Activated CD4-positive, alpha-beta T cell treated with anti-CD3 and anti-CD28 coated beads, Interleukin-2, amount 50 U/mL, for 24 hours (primary cell): ENCODE results near the gene GUCY2F.

Experiments used
- DNase-seq, 2 donors: peaks; one replicate each; pipeline ENCODE4 v3.0.0-alpha.2; 2020; ENCODE audit warnings: low read depth in 1 of 2, low spot score in 1 of 2

Gene GUCY2F

DNA sequence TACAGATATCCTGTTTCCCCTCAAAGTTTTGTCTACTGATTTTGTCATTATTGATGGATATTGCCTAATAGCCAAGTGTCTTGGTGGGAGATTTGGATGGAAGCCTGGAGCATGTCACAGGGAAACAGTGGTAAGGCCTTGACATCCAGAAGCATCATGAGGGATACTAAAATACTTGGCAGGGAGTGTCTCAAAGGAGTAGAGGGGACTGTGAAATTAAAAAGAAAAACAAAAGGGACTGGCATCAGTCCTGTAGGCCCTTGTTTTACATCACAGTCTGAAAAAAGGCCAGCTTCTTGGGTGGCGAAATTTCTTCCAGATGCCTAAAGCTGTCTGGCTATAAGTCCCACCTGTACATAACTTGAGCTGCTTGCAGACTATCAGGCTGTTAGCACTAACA is 83.8 kb downstream of the GUCY2F start:
- no peak for DNase-seq

DNA sequence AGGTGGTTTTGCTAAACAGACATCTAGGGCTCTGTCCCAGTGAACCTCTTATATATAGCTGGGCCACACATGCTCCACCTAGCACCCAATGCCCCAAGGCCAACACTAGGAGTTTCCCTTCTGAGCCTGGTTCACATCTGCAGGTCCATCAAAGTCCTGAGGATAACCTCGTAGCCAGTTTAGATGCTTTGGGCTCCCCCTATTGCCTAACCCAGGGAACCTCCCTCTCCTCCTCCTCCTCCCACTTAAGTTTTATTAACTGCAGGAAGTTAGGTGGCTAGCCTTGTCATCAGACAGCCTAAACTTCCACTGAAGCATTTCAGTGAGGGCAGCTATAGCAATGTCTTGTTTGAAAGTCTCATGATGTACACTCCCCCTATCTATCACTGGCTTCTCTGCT is 88.0 kb downstream of the GUCY2F start:
- no peak for DNase-seq

GRCh38 chrX:109392895-109393294 is 89.0 kb downstream of the GUCY2F start:
- no peak for DNase-seq

DNA sequence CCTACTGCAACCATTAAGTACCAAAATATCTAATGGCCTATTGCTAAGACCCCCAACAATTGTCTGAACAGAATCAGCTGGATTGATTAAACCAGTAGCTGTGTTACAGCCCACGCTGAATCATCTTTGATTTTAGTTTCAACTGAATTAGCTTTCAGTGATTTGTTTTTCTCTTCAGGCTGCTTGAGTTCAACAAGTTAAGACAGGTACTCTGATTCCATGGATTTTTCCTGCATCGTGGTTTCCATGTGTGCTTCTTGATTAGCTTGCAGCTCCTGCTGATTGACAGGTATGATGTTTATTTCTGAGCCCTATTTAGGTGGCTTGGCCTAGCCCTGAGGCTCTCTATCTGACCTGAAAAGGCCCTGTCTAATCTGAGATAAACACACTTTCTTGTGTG is 91.3 kb downstream of the GUCY2F start:
- no peak for DNase-seq

- no peak for DNase-seq
These were observed 92.0 kb downstream of the GUCY2F start for GRCh38 chrX:109389917-109390316.

DNA sequence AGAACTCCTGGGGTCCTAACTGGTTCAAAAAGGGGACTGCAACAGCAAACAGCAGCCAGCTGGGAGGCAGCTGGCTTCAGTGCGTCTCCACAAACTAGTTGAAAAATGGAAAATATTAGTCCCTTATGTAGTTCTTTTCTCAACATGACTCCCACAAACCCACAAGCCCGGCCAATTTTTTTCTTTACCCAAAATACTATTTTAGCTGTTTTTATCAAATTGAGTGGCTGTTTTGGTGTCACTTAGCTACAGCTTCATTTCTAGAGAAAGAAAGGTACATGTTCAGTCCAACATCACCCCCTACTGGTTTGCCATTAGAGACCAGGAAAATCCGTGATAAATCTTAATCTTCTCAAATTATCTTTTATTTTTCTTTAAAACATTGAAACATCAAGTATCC is 97.2 kb downstream of the GUCY2F start:
- DNase-seq: no peak

DNA sequence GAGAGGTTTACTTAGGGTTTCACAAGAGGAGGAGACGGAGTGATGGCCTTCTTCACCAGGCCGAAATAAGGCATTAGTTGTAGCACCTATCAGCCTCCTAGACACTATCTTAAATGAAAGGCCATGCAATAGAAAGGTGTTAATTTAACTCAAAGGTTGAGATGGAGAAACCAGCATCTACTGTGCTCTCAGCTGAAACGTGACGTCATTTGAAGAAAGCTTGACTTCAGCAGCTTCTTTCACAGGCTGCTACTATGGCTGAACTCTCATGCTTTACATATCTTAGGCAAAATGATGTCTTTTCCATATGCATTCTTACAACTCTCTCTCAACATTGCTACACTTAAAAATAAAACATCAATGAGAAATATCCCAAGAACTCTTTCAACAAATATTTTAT is 99.6 kb downstream of the GUCY2F start:
- DNase-seq: no peak

- DNase-seq: no peak
These were observed 103.6 kb downstream of the GUCY2F start for GRCh38 chrX:109378281-109378680.

DNA sequence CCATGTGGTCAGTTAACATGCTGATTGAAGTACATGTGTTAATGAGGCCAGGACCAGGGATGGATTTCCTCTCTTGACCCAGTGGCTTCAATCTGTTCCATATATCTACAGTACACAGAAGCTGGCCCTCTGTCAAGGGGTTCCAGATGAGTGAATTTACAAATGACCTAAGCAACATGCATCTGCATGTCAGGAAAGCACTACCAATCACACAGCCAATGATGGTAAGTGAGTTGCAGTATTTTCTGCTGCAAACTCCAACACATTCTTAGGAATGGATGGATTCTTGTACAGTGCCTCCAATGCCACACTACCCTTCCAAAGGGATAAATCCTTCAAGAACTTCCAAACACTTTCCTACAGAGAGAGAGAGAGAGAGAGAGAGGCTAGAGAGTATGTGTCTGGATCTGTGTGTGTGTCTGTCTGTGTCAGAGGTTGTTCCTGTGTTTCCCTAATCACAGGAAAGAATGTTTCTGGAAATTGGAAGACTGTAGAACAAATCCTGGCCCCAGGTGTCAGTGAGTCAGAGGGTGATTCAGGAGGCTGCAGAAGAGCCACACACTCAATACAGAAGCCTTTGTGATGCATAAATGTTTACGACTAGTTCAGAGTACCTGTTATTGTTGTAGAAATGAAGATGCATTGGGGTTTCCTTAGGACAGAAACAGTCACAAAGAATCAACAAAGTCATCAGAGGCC is 107.5 kb downstream of the GUCY2F start:
- no peak for DNase-seq

- no peak for DNase-seq
These were observed 108.4 kb downstream of the GUCY2F start for GRCh38 chrX:109373468-109373867.

DNA sequence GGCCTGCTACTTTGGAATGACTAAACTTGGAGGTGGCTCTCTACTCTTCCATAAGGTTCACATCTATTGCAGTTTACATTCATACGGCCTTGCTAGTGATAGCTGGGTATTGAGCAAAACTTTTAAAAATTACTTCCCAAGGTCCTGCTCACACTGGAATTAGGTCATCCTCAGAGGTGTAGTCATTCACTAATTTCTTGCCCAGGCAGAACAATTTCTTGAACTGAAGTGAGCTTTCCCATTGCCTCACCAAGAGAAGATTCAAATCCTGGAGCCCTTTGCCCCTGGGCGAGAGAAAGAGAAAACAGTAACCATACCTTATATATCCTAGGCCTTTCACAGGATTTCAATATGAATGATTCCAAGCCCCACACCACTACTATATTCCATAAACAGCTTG is 109.2 kb downstream of the GUCY2F start:
- DNase-seq: no peak

DNA sequence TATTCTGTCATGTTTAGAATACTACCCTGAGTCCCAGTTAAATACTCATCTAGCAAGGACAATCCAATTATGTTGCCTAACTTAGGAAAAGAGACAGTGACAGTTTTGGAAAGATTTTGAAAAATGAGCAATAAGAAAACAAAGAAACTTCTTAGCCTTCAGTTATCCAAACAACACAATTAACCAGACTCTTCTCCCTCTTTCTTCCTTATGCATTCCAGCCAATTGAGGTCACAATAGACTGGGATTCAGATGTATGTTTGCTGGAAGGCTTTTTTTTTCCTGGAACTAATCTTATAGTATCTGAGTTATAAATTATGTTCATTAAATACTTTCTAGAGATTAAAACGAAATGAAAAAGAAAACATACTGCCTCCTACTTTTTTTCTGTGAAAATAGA is 109.6 kb downstream of the GUCY2F start:
- no peak for DNase-seq

- DNase-seq: no peak
These were observed 119.8 kb downstream of the GUCY2F start for GRCh38 chrX:109362101-109362500.

DNA sequence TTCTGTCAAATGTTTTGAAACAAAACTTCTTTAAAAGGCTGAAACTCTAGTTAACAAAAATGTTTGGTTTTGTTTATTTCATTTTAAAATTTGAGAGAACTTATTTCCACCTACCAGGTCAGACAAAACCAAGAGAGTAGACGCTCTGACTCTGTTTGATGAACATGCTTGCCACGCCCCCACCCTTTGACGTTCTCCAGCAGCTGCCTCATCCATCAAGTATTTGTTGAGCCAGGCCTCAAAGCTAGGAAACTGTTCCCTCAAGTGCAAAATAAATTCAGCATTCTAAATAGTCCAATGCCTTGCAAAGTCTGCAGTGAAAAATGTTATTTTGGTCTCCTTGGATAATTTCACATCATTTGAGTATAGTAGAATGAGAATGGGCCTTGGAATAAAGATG is 121.6 kb downstream of the GUCY2F start:
- no peak for DNase-seq

DNA sequence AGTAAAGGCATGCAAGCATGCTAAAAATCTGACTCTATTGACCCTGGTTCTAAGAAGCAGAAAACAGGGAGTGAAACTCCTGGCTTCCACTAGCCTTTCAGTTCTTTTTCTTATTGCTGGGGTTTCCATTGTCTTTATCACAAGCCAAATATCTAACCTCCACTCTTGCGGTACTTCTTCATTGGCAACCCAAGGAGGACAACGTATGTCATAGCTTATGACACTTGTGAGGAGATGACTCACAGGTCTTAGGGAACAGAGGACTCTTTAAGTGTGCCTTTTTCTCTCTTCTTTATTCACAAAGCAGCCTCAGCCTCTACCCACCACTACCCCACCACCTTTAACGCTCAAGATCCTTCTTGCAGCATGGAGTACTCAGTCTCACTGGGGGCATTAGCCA is 124.2 kb downstream of the GUCY2F start:
- no peak for DNase-seq

- DNase-seq: no peak
These were observed 125.2 kb downstream of the GUCY2F start for GRCh38 chrX:109356684-109357083.

DNA sequence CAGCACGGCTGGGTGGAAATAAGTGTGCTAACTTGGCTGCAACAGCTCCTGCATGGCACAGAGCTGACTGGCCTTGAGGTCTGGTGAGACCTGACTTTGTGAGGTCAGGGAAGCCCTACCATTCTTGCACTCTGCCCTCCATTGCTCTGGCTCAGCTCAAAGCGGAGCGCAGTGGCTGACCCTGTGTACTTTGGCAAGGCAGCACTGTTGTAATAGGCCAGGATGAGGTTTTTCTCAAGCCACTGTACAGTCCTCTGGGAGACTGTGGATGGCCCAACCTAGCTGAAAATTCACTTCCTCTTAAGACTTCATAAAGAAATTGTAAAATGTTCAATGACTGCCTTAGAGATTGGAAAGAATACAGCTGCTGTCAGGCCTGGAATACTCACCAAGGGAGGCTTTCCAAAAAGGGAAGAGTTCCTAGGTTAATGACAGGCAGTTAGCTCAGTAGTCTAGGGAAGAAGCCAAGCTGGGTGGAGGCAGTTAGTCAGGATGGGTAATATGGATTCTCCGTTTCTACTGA is 129.8 kb downstream of the GUCY2F start:
- no peak for DNase-seq

GRCh38 chrX:109351557-109351956 is 130.3 kb downstream of the GUCY2F start:
- no peak for DNase-seq

- DNase-seq: no peak
These were observed 131.3 kb downstream of the GUCY2F start for GRCh38 chrX:109350551-109350950.

- DNase-seq: no peak
These were observed 131.8 kb downstream of the GUCY2F start for GRCh38 chrX:109350051-109350450.

DNA sequence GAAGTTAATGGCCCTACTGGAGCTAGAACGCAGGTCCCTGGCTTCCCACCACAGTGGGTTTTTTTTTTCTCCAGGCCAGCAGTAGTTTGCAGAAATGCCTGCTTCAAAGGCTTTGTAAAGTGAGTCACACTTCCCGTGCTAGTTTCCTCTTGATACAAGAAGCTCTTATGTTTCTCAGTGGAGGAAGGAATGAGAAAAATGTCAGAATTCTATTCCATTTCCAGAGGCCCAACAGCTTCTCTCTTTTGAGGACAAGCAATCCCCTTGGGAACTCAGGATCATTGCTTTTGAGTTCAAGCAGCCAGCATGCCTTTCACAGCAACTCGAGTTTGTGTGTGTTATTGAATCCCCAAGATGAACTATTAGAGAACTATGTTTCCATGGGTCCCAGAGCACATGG is 134.3 kb downstream of the GUCY2F start:
- no peak for DNase-seq

GRCh38 chrX:109346491-109346890 is 135.4 kb downstream of the GUCY2F start:
- DNase-seq: no peak

GRCh38 chrX:109345856-109346255 is 136.0 kb downstream of the GUCY2F start:
- no peak for DNase-seq
